Measurements from ENCODE around the gene TRERF1.

DNA sequence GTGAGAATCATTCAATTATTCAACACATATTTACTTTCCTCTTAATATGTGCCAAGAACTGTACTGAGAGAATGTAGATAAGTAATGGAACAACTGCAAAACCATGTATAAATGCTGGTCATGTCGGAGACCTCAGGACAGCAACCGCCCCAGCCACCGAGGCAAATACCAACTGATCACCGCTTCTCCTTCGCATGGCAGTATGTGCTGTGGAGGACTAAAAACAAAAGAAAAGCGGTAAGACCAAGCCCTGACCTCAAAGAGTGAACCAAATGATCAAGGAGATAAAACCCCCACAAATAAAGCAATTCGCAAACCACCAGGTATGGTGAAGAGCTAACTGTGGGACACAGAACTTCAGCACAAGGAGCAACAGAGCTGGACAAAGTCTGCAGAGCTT is 104.3 kb downstream of the TRERF1 start:
- TF ChIP-seq CTCF (IDR thresholded peaks at IDR 0.05) (no peak), POLR2A (IDR thresholded peaks at IDR 0.05) (no peak)
